Natural killer cell treated with Interleukin-12 subunit alpha and Interleukin-12 subunit beta and Interleukin-15 and Interleukin-18, amount 100 ng/mL, for 72 hours (primary cell): ENCODE data around the gene AGTR2. TPM values are rescaled to one million over a fixed set of nuclear protein-coding genes. Genes with fewer than 3 reads are reported as not detected.
"Not testable (repeated sequence)": the region's sequence is repeated elsewhere in the genome, so short reads cannot be mapped to it uniquely, and the experiment has no call there.

ENCODE experiments used
- ATAC-seq, 2 donors: fragments of 150-1000 bp; cut with Tn5 transposase in 1 of 2; sonication (Bioruptor Pico), chemical (Tn5 transposase) in 1 of 2; 2 replicates each; pipeline ENCODE4 v1.10.0; 2021
- DNase-seq: peaks from one replicate; pipeline ENCODE4 v3.0.0; 2022; ENCODE audit warnings: low spot score
- H3K27ac Mint-ChIP-seq, 2 donors: 1 replicate in 1 of 2; 2 replicates in 1 of 2; pipeline ENCODE4 v1.8.0; 2022; ENCODE audit warnings: mixed read lengths in 2 of 2, mild to moderate bottlenecking in 1 of 2, moderate library complexity in 1 of 2
- H3K27me3 Mint-ChIP-seq, 2 donors: 1 replicate in 1 of 2; 2 replicates in 1 of 2; pipeline ENCODE4 v1.8.0; 2022; ENCODE audit warnings: mixed read lengths in 2 of 2
- H3K36me3 Mint-ChIP-seq: one replicate; pipeline ENCODE4 v1.8.0; 2022; ENCODE audit warnings: mixed read lengths
- H3K4me1 Mint-ChIP-seq, 2 donors: 1 replicate in 1 of 2; 2 replicates in 1 of 2; pipeline ENCODE4 v1.8.0; 2022; ENCODE audit warnings: low read depth in 2 of 2, mixed read lengths in 2 of 2, mild to moderate bottlenecking in 1 of 2
- H3K4me3 Mint-ChIP-seq: one replicate; pipeline ENCODE4 v1.8.0; 2022; ENCODE audit warnings: mixed read lengths
- H3K9me3 Mint-ChIP-seq: 2 replicates; pipeline ENCODE4 v1.8.0; 2022; ENCODE audit warnings: mixed read lengths
- total RNA-seq, 2 donors: library from RNA; stranded (reverse); gene quantifications; one replicate each; pipeline ENCODE4 v1.2.3, GENCODE V29; 2022

Gene AGTR2, protein sequence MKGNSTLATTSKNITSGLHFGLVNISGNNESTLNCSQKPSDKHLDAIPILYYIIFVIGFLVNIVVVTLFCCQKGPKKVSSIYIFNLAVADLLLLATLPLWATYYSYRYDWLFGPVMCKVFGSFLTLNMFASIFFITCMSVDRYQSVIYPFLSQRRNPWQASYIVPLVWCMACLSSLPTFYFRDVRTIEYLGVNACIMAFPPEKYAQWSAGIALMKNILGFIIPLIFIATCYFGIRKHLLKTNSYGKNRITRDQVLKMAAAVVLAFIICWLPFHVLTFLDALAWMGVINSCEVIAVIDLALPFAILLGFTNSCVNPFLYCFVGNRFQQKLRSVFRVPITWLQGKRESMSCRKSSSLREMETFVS
- not detected for total RNA-seq

DNA sequence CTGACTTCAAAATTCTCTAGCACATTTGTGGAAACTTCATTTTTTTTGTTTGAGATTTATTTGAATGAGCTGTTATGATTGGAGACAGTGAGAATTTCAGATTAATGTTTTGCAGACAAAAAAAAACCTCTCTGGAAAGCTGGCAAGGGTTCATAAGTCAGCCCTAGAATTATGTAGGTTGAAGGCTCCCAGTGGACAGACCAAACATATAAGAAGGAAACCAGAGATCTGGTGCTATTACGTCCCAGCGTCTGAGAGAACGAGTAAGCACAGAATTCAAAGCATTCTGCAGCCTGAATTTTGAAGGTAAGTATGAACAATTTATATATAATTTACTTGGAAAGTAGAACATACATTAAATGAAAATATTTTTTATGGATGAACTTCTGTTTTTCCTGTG is at the start of gene AGTR2:
Gene AGTR2 (plus strand): TSS at position 234 of the 400 bp plus-strand sequence. CDS start 1,537 bp downstream, outside the sequence.
- Mint-ChIP-seq H3K4me1 (no peaks in the 10 kb centered on the region), H3K27me3 (peaks cover 0 to 5% of the 10 kb centered on the region in 2 donors), H3K9me3 (peaks cover 4% of the 10 kb centered on the region), H3K27ac (no peak within 1 kb of the TSS), H3K36me3 (no peaks in the 10 kb centered on the region), H3K4me3 (no peak within 1 kb of the TSS)
- ATAC-seq (no peak), DNase-seq (no peak)

DNA sequence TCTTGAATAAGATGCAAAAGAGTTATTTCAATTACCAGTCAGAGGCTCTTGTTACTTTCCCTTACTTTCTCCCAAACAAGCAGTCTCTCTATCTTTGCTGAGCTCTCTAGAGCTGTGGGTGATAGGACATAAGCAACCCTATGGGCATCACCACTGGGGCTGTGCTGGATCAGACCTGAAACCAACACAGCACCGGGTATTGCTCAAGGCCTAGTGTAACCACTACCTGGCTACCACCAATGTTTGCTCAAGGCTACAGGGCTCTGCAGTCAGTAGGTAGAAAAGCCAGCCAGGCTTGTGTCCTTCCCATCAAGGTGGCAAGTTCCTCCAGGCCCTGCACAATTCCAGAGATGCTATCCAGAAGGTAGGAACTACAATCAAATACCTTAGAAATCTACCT is 35.3 kb upstream of the AGTR2 start:
- ATAC-seq (no peak), DNase-seq (no peak)
- Mint-ChIP-seq H3K9me3 (no peaks in the 10 kb centered on the region), H3K36me3 (no peaks in the 10 kb centered on the region), H3K4me1 (no peaks in the 10 kb centered on the region), H3K27me3 (no peaks in the 10 kb centered on the region), H3K27ac (no peak overlapping the region), H3K4me3 (no peak overlapping the region)

DNA sequence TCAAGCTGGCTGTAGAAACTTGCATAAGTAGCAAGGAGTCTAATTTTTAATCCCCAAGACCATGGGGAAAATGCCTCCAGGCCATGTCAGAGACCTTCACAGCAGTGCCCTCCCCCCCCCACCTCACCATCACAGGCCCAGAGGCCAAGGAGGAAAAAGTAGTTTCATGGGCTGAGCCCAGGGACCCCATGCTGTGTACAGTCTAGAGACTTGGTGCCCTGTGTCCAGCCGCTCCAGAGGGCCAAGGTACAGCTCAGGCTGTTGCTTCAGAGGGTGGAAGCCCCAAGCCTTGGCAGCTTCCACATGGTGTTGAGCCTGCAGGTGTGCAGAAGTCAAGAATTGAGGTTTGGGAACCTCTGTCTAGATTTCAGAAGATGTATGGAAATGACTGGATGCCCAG is 29.3 kb upstream of the AGTR2 start:
- not testable (repeated sequence) for H3K9me3 Mint-ChIP-seq, H3K36me3 Mint-ChIP-seq, H3K4me1 Mint-ChIP-seq, H3K27me3 Mint-ChIP-seq, DNase-seq, ATAC-seq, H3K27ac Mint-ChIP-seq, H3K4me3 Mint-ChIP-seq

DNA sequence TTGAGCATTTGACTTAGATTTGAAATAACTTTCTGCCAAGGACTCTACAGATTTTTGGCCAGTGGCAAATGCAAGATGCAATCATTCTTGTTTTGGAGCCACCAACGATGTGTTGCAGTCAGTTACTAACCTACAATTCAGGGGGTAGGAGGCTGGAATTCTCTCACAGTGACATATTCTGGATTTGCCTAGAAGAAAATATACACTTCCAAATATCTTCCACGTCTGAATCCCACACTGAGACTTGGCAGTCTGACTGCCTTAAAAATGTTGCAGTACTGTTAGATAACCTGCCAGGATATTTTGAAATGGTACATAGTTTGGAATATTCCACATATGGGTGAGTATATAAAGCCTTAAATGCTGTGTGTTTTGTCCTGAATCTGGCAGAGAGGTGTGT is 27.6 kb upstream of the AGTR2 start:
- H3K4me1 Mint-ChIP-seq, result no peaks in the 10 kb centered on the region
- DNase-seq (no peak), ATAC-seq (no peak)
- H3K36me3 Mint-ChIP-seq, result no peaks in the 10 kb centered on the region
- H3K27me3 Mint-ChIP-seq, result peaks cover 0 to 4% of the 10 kb centered on the region in 2 donors
- H3K27ac Mint-ChIP-seq, result no peak overlapping the region
- peaks cover 9% of the 10 kb centered on the region for H3K9me3 Mint-ChIP-seq
- no peak overlapping the region for H3K4me3 Mint-ChIP-seq

DNA sequence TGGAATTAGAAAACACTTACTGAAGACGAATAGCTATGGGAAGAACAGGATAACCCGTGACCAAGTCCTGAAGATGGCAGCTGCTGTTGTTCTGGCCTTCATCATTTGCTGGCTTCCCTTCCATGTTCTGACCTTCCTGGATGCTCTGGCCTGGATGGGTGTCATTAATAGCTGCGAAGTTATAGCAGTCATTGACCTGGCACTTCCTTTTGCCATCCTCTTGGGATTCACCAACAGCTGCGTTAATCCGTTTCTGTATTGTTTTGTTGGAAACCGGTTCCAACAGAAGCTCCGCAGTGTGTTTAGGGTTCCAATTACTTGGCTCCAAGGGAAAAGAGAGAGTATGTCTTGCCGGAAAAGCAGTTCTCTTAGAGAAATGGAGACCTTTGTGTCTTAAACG is 2.4 kb downstream of the AGTR2 start:
- Mint-ChIP-seq H3K9me3 (peaks cover 7% of the 10 kb centered on the region), H3K36me3 (no peaks in the 10 kb centered on the region), H3K4me1 (no peaks in the 10 kb centered on the region), H3K27me3 (peaks cover 0 to 5% of the 10 kb centered on the region in 2 donors), H3K4me3 (no peak overlapping the region), H3K27ac (no peak overlapping the region)
- no peak for ATAC-seq
- DNase-seq, result no peak

DNA sequence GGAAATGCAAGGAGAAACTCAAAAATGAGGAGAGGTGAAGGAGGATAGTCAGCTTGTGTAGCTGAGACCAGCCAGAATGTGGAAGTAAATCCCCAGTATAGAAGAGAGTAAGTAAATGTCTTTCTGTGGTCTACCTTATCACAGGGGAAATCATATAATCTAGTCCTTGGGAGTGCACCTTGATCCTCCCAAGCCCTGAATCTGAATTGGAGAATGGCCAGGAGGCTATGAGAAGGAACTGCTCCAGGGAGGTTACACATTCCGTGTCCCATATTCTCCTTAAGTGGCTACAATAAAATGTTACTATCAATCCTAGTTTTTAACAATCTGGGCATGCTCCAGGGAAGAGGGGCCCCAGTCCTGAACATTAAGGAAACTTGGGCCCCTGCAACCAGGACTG is 10.8 kb downstream of the AGTR2 start:
- H3K27ac Mint-ChIP-seq, result no peak overlapping the region
- no peak overlapping the region for H3K4me3 Mint-ChIP-seq
- H3K9me3 Mint-ChIP-seq, result peaks cover 8% of the 10 kb centered on the region
- H3K36me3 Mint-ChIP-seq, result no peaks in the 10 kb centered on the region
- no peaks in the 10 kb centered on the region for H3K4me1 Mint-ChIP-seq
- DNase-seq, result no peak
- no peak for ATAC-seq
- no peaks in the 10 kb centered on the region for H3K27me3 Mint-ChIP-seq

DNA sequence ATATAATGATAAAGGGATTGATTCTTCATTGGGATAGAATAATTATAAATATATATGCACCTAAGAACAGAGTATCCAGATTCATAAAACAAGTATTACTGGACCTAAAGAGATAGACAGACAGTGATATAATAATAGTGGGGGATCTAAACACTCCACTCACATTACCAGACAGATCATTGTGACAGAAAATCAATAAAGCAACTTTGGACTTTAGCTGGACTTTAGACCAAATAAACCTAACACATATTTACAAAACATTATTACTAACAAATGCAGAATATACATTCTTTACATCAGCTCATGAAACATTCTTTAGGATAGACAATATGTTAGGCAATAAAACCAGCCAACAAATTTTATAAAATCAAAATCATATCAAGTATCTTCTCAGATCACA is 14.6 kb downstream of the AGTR2 start:
- no peak overlapping the region for H3K27ac Mint-ChIP-seq
- peaks cover 3% of the 10 kb centered on the region for H3K9me3 Mint-ChIP-seq
- ATAC-seq (no peak), DNase-seq (no peak)
- no peak overlapping the region for H3K4me3 Mint-ChIP-seq
- H3K27me3 Mint-ChIP-seq, result no peaks in the 10 kb centered on the region
- no peaks in the 10 kb centered on the region for H3K36me3 Mint-ChIP-seq
- H3K4me1 Mint-ChIP-seq, result no peaks in the 10 kb centered on the region

DNA sequence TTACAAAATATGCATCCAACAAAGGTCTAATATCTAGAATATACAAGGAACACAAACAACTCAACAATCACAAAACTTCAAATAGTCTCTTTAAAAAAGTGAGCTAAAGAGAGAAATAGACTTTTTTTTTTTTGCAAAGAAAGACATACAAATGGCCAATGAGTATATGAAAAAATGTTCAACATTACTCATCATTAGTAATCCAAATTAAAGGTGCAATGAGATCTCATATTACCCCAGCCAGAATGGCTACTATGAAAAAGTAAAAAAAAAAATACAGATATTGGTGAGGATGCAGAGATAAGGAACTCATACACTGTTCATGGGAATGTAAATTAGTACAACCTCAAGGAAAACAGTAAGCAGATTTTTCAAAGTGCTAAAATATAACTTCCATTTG is 24.1 kb downstream of the AGTR2 start:
- H3K4me1 Mint-ChIP-seq, result no peaks in the 10 kb centered on the region
- no peak overlapping the region for H3K27ac Mint-ChIP-seq
- peaks cover 2% of the 10 kb centered on the region for H3K9me3 Mint-ChIP-seq
- H3K27me3 Mint-ChIP-seq, result no peaks in the 10 kb centered on the region
- H3K4me3 Mint-ChIP-seq, result no peak overlapping the region
- no peak for ATAC-seq
- H3K36me3 Mint-ChIP-seq, result no peaks in the 10 kb centered on the region
- no peak for DNase-seq

DNA sequence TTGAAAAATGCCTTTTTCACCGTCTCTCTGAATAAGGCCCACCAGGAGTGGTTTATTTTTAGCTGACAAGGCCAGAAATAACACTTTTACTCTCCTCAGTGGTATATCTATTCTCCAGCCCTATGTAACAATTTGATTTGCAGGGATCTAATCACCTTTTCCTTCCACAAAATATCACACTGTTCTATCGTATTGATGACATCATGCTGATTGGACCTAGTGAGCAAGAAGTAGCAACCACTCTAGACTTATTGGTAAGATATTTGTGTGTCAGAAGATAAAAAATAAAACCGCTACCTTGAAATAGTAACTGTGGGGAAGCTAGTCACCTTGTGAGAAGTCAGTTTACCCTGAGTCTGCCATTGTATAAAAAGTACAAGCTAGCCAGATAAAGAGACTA is 27.7 kb downstream of the AGTR2 start:
- DNase-seq (no peak), ATAC-seq (no peak)
- no peaks in the 10 kb centered on the region for H3K4me1 Mint-ChIP-seq
- H3K36me3 Mint-ChIP-seq, result no peaks in the 10 kb centered on the region
- H3K27me3 Mint-ChIP-seq, result no peaks in the 10 kb centered on the region
- no peak overlapping the region for H3K4me3 Mint-ChIP-seq
- no peak overlapping the region for H3K27ac Mint-ChIP-seq
- H3K9me3 Mint-ChIP-seq, result no peaks in the 10 kb centered on the region

DNA sequence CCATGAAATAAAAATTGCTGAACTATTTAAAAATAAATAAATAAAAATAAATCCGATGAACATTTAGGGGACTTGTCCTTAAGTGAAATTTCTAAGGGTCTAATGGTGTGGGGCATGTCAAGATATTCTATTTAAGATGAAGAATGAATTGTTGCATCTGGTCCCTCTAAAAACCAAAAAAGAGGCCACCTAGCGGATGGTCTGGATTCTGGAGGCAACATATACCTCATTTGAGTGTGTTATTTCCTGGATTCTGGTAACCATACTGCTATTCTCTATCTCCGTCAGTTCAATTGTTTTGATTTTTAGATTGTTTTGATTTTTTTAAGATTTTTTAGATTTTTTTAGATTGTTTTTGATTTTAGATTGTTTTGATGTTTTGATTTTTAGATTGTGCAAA is 28.3 kb downstream of the AGTR2 start:
- H3K4me3 Mint-ChIP-seq, result no peak overlapping the region
- ATAC-seq (no peak), DNase-seq (no peak)
- H3K9me3 Mint-ChIP-seq, result no peaks in the 10 kb centered on the region
- H3K27ac Mint-ChIP-seq, result no peak overlapping the region
- no peaks in the 10 kb centered on the region for H3K27me3 Mint-ChIP-seq
- no peaks in the 10 kb centered on the region for H3K4me1 Mint-ChIP-seq
- H3K36me3 Mint-ChIP-seq, result no peaks in the 10 kb centered on the region

DNA sequence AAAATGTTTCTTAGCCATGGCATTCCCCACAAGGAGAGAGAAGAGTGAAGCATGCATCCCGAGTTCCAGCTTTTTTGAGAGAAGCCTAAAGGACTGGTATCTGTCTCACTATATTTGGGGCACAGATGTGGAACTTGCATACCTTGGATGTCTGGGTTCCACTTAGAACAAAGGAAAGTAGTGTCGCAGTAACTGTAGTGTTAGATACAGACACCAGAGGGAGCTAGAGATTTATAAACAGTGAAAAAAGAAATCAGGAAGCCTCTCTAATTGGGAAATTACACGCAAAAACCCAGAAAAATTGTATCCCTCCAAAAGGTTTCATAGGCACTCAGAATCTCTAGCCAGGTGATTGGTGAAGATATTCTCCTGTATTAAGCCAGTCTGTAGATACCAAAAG is 34.4 kb downstream of the AGTR2 start:
- Mint-ChIP-seq H3K27me3 (no peaks in the 10 kb centered on the region), H3K9me3 (no peaks in the 10 kb centered on the region), H3K36me3 (no peaks in the 10 kb centered on the region), H3K4me3 (no peak overlapping the region), H3K4me1 (no peaks in the 10 kb centered on the region), H3K27ac (no peak overlapping the region)
- no peak for DNase-seq
- ATAC-seq, result no peak

DNA sequence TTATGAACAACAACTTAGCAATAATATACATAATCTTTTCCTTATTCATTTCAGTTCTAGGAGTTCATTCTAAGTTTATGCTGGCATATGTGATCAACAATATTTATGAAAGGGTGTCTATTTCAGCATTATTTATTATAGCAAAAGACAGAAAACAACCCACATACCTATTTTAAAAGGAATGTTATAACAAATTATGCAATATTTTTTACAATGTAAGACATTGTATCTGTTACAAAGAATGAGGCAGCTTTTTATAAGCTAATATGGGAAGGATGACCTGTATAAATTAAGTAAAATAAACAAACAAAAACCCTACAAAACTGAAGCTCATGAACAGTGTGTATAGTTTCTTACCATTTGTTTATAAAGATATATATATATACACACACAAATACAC is 42.7 kb downstream of the AGTR2 start:
- H3K4me3 Mint-ChIP-seq, result no peak overlapping the region
- H3K4me1 Mint-ChIP-seq, result no peaks in the 10 kb centered on the region
- peaks cover 0 to 3% of the 10 kb centered on the region in 2 donors for H3K27me3 Mint-ChIP-seq

DNA sequence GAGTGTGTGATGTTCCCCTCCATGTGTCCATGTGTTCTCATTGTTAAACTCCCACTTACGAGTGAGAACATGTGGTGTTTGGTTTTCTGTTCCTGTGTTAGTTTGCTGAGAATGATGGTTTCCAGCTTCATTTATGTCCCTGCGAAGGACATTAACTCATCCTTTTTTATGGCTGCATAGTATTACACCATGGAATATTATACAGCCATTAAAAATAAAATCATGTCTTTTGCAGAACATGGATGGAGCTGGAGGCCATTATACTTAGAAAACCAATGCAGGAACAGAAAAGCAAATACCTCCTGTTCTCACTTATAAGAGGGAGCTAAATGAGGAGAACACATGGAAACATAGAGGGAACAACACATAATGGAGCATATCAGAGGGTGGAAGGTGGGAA is 46.5 kb downstream of the AGTR2 start:
- not testable (repeated sequence) for H3K36me3 Mint-ChIP-seq, H3K4me3 Mint-ChIP-seq, H3K27ac Mint-ChIP-seq, ATAC-seq, DNase-seq, H3K4me1 Mint-ChIP-seq, H3K27me3 Mint-ChIP-seq
- H3K9me3 Mint-ChIP-seq, result peaks cover 13% of the 10 kb centered on the region

More for the DNA sequence above, 42.7 kb downstream of the AGTR2 start:
- ATAC-seq (no peak), DNase-seq (no peak)
- H3K27ac Mint-ChIP-seq, result no peak overlapping the region
- H3K9me3 Mint-ChIP-seq, result peaks cover 10% of the 10 kb centered on the region
- no peaks in the 10 kb centered on the region for H3K36me3 Mint-ChIP-seq
